Astrocyte of the hippocampus (primary cell): Measurements from ENCODE around the gene PGAP6.
A peak's percentile ranks its signal among the peaks of the same experiment; 100 is the strongest.
"Not testable (repeated sequence)": the region's sequence is repeated elsewhere in the genome, so short reads cannot be mapped to it uniquely, and the experiment has no call there.

Experiments
- DNase-seq: peaks from one replicate; pipeline ENCODE4 v3.0.0; 2011; ENCODE audit warnings: low read depth, low spot score

PGAP6 gene, protein sequence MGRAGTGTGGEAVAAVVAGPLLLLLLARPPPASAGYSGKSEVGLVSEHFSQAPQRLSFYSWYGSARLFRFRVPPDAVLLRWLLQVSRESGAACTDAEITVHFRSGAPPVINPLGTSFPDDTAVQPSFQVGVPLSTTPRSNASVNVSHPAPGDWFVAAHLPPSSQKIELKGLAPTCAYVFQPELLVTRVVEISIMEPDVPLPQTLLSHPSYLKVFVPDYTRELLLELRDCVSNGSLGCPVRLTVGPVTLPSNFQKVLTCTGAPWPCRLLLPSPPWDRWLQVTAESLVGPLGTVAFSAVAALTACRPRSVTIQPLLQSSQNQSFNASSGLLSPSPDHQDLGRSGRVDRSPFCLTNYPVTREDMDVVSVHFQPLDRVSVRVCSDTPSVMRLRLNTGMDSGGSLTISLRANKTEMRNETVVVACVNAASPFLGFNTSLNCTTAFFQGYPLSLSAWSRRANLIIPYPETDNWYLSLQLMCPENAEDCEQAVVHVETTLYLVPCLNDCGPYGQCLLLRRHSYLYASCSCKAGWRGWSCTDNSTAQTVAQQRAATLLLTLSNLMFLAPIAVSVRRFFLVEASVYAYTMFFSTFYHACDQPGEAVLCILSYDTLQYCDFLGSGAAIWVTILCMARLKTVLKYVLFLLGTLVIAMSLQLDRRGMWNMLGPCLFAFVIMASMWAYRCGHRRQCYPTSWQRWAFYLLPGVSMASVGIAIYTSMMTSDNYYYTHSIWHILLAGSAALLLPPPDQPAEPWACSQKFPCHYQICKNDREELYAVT

DNA sequence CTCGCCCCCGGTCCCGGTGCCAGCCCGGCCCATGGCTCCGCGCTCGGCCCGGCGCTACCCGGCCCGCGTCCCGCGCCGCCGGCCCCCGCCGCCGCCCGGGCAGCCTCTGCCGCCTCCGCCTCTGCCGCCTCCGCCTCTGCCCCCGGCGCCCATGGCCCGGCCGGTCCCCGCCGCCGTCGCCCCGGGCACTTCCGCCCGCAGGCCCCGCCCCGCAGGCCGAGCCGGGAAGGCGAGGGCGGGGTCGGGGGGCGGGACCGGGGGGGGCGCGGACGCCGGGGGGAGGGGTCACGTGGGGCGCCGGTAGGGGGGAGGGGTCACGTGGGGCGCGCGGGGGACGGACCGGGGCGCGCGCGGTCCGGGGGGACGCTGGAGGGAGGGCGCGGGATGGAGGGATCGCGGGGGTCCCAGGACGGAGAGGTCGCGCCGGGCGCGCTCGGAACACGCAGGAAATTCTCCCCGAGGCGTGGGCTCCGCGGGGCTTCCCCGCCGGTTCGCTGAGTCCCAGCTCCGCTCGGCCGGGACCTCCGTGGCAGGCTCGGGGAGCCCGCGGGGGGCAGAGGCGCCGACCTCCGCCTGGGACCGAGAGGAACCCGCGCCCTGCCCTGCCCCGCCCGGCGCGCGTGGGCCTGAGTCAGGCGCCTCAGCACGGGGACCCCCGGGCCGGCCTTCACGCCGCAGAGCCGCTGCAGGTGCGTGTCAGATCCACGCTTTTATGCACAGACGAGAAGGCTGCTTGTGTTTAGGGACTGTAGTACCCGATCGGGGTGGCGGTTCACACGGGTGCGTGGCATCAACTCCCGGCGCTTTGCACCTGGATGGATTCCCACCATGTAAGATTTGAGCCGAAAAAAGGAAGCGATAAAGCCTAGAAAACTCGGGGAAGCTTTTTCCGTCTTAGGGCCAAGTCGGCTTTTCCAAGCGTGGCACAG lies at the start of gene PGAP6:
Gene PGAP6, minus strand, starts transcription at position 190 of the 929 bp plus-strand sequence. Its CDS starts 157 bp downstream, at position 33.
- peak; percentile 78 for DNase-seq

DNA sequence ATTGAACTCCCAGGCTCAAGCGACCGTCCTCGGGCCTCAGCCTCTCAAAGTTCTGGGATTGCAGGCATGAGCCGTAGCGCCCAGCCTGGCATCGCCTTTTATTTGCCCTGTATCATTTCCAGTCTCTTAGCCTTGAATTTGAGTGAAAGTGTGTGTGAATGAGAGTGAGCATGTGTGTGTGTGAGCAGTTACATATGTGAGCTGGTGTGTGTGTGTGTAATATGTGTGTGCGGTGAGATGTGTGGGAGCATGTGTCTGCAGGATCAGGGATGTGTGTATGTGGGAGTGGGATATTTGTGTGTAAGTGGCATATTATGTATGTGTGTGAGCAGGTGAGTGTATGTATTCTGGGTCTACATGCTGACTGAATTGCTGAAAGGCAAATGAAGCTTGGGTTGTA lies 49.1 kb upstream of the PGAP6 start:
- DNase-seq, result no peak

GRCh38 chr16:427250-427649 lies 45.5 kb upstream of the PGAP6 start:
- DNase-seq, result no peak

DNA sequence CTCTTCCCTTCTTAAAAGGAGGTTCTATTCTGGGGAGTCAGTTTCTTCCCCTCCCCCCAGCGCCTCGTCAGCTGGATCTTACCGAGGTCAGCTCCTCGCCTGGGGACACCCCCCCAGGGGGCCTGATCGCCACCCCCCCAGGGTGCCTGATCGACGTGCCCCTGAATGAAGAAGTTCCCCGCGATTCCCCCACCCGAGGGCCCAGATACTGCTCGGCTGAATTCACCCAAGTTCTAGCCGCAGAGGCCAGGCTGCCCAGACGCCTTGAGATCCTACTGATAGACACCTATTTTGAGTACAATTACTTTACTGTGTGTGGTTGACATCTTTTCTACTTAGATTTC lies 45.1 kb upstream of the PGAP6 start:
- no peak for DNase-seq

- DNase-seq, result peak; percentile 57
Observed at GRCh38 chr16:426115-426905, 44.5 kb upstream of the PGAP6 start.

DNA sequence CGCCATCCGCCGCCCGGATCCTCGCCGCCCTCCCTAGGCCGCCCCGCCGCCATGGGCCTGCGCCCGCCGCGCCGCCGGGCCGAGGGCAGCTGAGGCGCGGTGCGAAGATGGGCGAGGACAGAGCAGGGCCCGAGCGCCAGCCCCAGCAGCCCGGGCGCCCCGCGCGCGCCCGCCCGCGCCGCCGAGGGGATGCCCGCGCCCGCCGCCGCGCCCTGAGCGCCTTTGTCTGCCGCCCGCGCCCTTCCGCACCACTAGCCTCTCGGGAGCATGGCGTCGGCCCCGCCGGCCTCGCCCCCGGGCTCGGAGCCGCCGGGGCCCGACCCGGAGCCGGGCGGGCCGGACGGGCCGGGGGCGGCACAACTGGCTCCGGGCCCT lies 43.9 kb upstream of the PGAP6 start:
- DNase-seq, result peak; percentile 65

DNA sequence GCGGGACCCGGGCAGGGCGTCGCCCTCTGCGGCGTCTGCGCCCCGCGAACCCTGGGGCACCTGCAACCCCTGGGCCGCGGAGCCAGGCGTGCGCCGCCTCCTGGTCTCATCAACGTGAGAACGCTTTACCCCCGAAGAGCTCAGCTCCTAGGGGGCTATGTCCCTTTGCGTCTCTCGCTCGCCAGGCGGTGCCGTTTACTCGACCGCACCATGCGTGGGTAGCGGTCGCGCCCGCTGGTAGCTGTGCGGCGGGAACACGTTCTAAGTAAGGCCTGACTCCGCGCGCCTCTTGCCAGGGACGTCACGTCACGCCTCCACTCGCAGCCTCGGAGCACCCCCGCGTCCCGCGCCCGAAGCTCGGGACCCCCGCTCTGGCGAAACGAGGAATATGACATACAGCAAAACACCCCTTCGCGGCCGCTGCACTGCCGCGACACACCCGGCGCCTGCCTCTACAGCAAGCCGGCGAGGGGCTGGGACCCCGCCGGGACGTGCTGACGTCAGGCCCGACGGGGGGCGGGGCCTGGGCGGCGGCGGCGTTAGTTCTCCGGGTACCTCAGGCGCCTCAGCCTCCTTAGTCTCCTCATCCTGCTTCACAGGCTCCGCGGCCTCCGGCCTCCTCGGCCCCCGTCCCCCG lies 43.4 kb upstream of the PGAP6 start, which contains the start of gene RAB11FIP3:
Gene RAB11FIP3, plus strand, starts transcription at position 568 of the 637 bp plus-strand sequence. CDS start 358 bp downstream, outside the sequence.
- DNase-seq, result peak; percentile 93

DNA sequence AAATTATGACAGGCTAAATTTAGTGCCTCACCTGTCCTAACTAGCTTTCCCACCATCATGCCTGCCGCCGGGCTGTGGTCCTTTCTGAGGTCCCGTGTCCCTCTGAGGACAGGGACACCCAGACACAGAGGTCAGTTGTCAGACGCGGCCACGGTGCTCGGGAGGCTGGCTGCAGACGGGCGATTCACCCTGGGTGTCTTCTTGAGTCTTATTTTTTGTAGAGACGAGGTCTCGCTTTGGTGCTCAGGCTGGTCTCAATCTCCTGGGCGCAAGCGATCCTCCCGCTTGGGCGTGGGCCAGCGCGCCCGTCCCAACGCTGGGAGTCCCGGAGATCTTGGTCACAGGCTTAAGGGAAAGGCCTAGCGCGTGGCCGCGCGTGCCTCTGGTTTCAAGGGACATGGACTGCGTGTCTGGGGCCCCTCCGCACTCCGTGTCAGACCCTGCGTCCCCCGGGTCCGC lies 42.9 kb upstream of the PGAP6 start:
- peak; percentile 63 for DNase-seq

DNA sequence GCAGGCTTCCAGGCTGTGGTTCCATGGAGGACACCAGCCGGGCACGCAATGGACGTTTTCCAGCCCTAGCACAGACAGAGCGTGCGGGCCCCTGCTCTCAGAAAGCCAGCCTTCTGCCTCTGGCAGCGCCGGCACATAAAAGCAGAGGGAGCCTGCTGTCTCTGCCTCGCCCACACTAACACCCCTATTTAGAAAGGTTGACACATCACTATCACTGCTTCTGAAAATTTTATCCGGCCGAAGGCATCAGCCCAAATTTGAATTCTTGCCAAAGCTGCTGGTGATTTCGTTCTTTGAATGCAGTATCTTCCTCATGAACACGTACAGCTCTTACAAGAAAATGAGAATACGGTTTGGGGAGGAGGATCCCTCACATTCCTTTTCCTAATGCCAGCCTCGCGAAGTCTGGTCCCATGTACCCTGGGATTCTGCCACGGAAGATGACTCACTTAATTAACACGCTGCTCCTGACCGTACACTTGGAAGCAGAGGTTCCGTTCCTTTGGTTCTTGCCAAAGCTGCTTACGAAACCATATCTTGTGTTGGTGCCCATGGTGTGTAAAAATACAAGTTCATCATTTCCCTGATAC lies 42.4 kb upstream of the PGAP6 start:
- DNase-seq, result peak; percentile 96

DNA sequence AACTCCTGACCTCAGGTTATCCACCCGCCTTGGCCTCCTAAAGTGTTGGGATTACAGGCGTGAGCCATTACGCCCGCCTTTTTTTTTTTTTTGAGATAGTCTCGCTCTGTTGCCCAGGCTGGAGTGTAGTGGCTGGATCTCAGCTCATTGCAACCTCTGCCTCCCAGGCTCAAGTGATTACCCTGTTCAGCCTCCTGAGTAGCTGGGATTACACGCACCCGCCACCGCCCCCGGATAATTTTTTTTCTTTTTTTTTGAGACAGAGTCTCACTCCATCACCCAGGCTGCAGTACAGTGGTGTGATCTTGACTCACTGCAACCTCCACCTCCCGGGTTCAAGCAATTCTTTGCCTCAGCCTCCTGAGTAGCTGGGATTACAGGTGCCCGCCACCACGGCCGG lies 40.4 kb upstream of the PGAP6 start:
- not testable (repeated sequence) for DNase-seq

DNA sequence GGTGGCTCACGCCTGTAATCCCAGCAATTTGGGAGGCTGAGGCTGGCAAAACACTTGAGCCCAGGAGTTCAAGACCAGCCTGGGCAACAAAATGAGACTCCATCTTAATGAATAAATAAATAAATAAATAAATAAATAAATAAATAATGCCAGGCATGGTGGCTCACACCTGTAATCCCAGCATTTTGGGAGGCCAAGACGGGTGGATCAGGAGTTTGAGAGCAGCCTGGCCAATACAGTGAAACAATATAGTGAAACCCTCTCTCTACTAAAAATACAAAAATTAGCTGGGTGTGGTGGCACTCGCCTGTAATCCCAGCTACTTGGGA lies 33.4 kb upstream of the PGAP6 start:
- DNase-seq, result not testable (repeated sequence)

DNA sequence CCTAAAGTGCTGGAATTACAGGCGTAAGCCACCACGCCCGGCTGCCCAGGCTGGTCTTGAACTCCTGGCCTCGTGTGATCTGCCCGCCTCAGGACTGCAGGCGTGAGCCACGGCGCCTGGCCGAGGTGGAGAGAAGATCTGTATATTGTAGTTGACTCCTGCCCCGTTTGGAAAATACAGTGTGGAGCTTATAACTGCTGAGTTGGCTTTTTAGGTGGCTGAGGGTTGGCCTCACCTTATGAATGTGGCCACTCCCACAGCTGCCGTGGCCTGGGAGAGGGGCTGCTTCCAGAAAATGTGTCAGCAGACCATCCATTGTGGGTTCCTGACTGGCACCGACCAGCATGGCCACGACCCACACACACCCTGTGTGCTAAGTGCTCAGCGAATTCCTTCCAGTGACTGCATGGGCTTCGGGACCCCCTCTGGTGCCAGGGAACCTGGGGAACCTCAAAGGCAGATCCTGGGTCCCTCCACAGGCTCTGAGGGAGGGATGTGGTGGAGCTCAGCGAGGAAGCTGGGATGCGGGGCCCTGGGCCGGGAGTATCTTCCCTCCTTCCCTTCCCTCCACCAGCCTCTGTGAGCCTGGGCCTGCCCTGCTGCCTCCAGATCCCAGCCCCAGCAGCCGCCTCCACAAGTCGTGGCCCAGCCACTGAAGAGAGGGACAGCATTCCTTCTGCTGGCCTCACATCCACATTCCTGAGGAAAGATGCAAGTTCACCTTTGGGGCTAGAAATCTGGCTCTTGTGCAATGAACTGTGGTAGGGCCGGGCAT lies 32.8 kb upstream of the PGAP6 start:
- peak; percentile 28 for DNase-seq

- DNase-seq, result no peak
Observed at GRCh38 chr16:411576-412265, 29.9 kb upstream of the PGAP6 start.

GRCh38 chr16:410516-411178 lies 28.9 kb upstream of the PGAP6 start:
- no peak for DNase-seq

- DNase-seq, result no peak
Observed at GRCh38 chr16:407253-407652, 25.5 kb upstream of the PGAP6 start.

DNA sequence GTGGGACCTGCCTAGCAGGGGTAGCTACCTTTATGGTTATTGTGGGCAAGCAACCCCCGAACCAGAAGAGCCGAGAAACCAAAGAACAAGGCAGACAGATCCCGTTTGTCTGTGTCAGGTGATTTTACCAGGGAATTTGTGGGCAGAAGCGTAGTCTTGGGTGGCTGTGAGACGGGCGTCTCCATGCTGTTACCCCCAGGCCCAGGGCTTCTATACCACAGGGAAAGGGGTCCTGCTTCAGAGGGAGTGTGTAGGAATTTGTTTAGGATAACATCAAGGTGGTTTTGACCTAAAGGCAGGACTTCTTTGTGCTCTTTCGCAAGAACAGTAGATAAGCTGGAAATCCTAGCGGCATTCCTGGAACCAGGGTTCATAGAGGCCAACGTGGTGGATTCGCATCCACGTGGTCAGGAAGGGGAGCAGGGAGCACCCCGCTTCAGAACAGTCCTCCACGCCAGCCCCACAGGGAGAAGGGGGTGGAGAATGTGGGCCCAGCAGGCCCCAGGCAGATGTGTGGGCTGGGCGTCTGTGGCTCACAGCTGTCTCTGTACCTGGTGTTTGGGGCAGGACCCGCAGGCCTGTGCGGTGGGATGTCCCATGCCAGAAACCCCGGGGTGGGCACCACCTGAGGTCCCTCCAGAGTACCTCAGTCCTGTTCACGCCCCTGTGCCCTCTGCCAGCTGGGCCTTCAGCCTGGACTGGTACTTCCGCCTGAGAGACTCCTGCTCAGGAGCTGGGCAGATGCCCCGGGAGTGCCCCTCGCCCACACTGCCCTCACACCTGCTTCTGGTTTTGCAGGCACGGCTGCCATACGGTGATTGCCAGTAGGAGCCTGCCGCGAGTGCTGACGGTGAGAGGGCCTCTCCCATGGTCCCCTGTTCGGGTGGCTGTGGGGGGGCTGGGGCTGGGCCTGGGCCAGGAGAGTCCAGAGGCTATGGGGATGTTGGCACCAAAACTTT lies 24.0 kb upstream of the PGAP6 start:
- DNase-seq, result no peak

DNA sequence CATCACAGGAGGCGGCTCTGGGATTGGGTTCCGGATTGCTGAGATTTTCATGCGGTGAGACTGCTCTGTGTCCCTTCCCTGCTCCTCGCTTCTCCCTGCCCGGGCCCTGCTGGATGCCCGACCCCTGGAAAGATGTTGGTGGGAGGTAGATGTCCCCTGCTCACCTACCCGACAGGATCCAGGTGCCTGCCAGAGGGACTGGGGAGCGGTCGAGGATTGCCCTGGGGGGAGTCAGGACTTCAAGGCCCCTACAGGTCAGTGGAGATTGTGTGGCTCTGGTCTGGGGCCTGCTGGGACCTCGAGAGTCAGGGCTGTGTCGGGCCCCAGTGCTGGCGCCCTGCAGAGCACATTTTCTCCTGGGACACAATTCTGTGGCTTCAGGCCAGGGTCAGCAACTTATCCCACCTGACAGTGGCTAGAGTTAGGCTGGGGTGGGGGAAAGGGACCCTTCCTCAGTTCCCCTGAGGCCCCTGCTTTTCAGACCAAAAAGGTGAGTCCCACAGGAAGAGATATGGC lies 23.3 kb upstream of the PGAP6 start:
- no peak for DNase-seq
